Left renal pelvis (tissue), 4 donors: Measurements from ENCODE around the gene TAB3. TPM values are rescaled to one million over a fixed set of nuclear protein-coding genes. Genes with fewer than 3 reads are reported as not detected.

ENCODE experiments used
- DNase-seq, 4 donors: peaks; one replicate each; pipeline ENCODE4 v3.0.0-alpha.2; 2013; ENCODE audit warnings: low read depth in 4 of 4, low spot score in 3 of 4
- polyA plus RNA-seq, 4 donors: library from polyadenylated mRNA; unstranded; fragments of 120-200 nt; gene quantifications; one replicate each; pipeline ENCODE4 v1.2.1, GENCODE V29; 2013; ENCODE audit not compliant: insufficient read length in 4 of 4

The TAB3 gene
- polyA plus RNA-seq, 4 donors: 19.9 to 35.1 (median 33.5) TPM

GRCh38 chrX:30781711-30782444, 107.2 kb downstream of the TAB3 start:
- DNase-seq: no peak

GRCh38 chrX:30779453-30780030, 109.5 kb downstream of the TAB3 start:
- DNase-seq: no peak

GRCh38 chrX:30777575-30777974, 111.5 kb downstream of the TAB3 start:
- DNase-seq: no peak

Other genes with a start within 250 kb of the TAB3 start
- gene GK, start 235.8 kb downstream of the TAB3 start, polyA plus RNA-seq: 100 to 1,000 TPM in 2 of 4 donors, 10 to 100 TPM in 1, 1 to 10 TPM in 1; 5.7 to 113 (median 90.5) TPM
- gene FTHL17, start 182.8 kb upstream of the TAB3 start, polyA plus RNA-seq: not detected